Measurements from ENCODE around the gene NECTIN1.

GRCh38 chr11:119729951-119730613 is 1.1 kb upstream of the NECTIN1 start:
- TF ChIP-seq, protein P1, sequence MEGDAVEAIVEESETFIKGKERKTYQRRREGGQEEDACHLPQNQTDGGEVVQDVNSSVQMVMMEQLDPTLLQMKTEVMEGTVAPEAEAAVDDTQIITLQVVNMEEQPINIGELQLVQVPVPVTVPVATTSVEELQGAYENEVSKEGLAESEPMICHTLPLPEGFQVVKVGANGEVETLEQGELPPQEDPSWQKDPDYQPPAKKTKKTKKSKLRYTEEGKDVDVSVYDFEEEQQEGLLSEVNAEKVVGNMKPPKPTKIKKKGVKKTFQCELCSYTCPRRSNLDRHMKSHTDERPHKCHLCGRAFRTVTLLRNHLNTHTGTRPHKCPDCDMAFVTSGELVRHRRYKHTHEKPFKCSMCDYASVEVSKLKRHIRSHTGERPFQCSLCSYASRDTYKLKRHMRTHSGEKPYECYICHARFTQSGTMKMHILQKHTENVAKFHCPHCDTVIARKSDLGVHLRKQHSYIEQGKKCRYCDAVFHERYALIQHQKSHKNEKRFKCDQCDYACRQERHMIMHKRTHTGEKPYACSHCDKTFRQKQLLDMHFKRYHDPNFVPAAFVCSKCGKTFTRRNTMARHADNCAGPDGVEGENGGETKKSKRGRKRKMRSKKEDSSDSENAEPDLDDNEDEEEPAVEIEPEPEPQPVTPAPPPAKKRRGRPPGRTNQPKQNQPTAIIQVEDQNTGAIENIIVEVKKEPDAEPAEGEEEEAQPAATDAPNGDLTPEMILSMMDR (IDR thresholded peaks at IDR 0.05), result no peak
- TF ChIP-seq POLR2A (IDR thresholded peaks at IDR 0.05), result no peak
